GM21717 (cell line): ENCODE data around the gene ALG1.
"Not testable (repeated sequence)": the region's sequence is repeated elsewhere in the genome, so short reads cannot be mapped to it uniquely, and the experiment has no call there.

ENCODE experiments used
- ATAC-seq: cut with Tn5 transposase; IDR thresholded peaks from one replicate; pipeline ENCODE4 v1.9.1; 2021; ENCODE audit warnings: mild to moderate bottlenecking, moderate library complexity; ENCODE audit not compliant: unreplicated experiment

The ALG1 gene

GRCh38 chr16:5072334-5073278 is 963 bp downstream of the ALG1 start:
- ATAC-seq, result no peak

GRCh38 chr16:5073279-5073629 is 1.6 kb downstream of the ALG1 start:
- no peak for ATAC-seq

GRCh38 chr16:5073771-5074170 is 2.1 kb downstream of the ALG1 start:
- ATAC-seq, result not testable (repeated sequence)

GRCh38 chr16:5075637-5076036 is 4.0 kb downstream of the ALG1 start:
- ATAC-seq, result no peak

- no peak for ATAC-seq
These were observed 5.7 kb downstream of the ALG1 start for GRCh38 chr16:5077304-5077703.

- no peak for ATAC-seq
These were observed 7.0 kb downstream of the ALG1 start for GRCh38 chr16:5078626-5079025.

- not testable (repeated sequence) for ATAC-seq
These were observed 8.8 kb downstream of the ALG1 start for GRCh38 chr16:5080461-5080860.

- not testable (repeated sequence) for ATAC-seq
These were observed 9.4 kb downstream of the ALG1 start for GRCh38 chr16:5080996-5081395.

GRCh38 chr16:5083646-5084045 is 12.0 kb downstream of the ALG1 start:
- ATAC-seq, result not testable (repeated sequence)

- not testable (repeated sequence) for ATAC-seq
These were observed 12.6 kb downstream of the ALG1 start for GRCh38 chr16:5084099-5084731.

GRCh38 chr16:5084802-5085201 is 13.2 kb downstream of the ALG1 start:
- not testable (repeated sequence) for ATAC-seq

- not testable (repeated sequence) for ATAC-seq
These were observed 14.1 kb downstream of the ALG1 start for GRCh38 chr16:5085716-5086115.

GRCh38 chr16:5088086-5088790 is 16.6 kb downstream of the ALG1 start:
- not testable (repeated sequence) for ATAC-seq

GRCh38 chr16:5088936-5089335 is 17.3 kb downstream of the ALG1 start:
- not testable (repeated sequence) for ATAC-seq

- not testable (repeated sequence) for ATAC-seq
These were observed 18.4 kb downstream of the ALG1 start for GRCh38 chr16:5089911-5090555.

- not testable (repeated sequence) for ATAC-seq
These were observed 18.9 kb downstream of the ALG1 start for GRCh38 chr16:5090592-5090991.

- not testable (repeated sequence) for ATAC-seq
These were observed 21.4 kb downstream of the ALG1 start for GRCh38 chr16:5093081-5093480.

GRCh38 chr16:5093746-5094145 is 22.1 kb downstream of the ALG1 start:
- ATAC-seq, result not testable (repeated sequence)

GRCh38 chr16:5095145-5095830 is 23.6 kb downstream of the ALG1 start:
- ATAC-seq, result not testable (repeated sequence)

GRCh38 chr16:5096437-5097060 is 24.9 kb downstream of the ALG1 start:
- ATAC-seq, result not testable (repeated sequence)
